Sigmoid colon (tissue), 4 donors: ENCODE data around the gene RBFOX2.

Experiments used
- CTCF ChIP-seq, 4 experiments: fragments of 450-650 bp in 3 of 4; fragments of 200-600 bp in 1 of 4; IDR thresholded peaks; one replicate each; pipeline ENCODE4 v1.5.1; 2016 to 2019; ENCODE audit warnings: antibody characterized with exemption in 4 of 4, mild to moderate bottlenecking in 3 of 4, moderate library complexity in 2 of 4
- POLR2A ChIP-seq, 2 donors: fragments of 450-650 bp; IDR thresholded peaks; one replicate each; pipeline ENCODE4 v1.6.1; 2016; ENCODE audit warnings: antibody characterized with exemption in 2 of 2, mild to moderate bottlenecking in 2 of 2, moderate library complexity in 2 of 2
- POLR2AphosphoS5 ChIP-seq, 4 donors: sonication (generic); formaldehyde crosslinking; IDR thresholded peaks; one replicate each; pipeline ENCODE4 v1.6.1; 2017; ENCODE audit warnings: antibody characterized with exemption in 4 of 4

- no peak for TF ChIP-seq POLR2A (IDR thresholded peaks at IDR 0.05)
- TF ChIP-seq CTCF (IDR thresholded peaks at IDR 0.05), result no peak
- TF ChIP-seq POLR2AphosphoS5 (IDR thresholded peaks at IDR 0.05), result no peak
These were observed 44.1 kb downstream of the RBFOX2 start for GRCh38 chr22:35984183-35985175.
